GM18520 (cell line): ENCODE data around the gene KIAA0232.
A peak's percentile ranks its signal among the peaks of the same experiment; 100 is the strongest.

ENCODE experiments used
- ATAC-seq: cut with Tn5 transposase; IDR thresholded peaks from one replicate; pipeline ENCODE4 v1.9.1; 2021; ENCODE audit not compliant: unreplicated experiment

The KIAA0232 gene

GRCh38 chr4:6845027-6845426 is 62.5 kb downstream of the KIAA0232 start:
- no peak for ATAC-seq

DNA sequence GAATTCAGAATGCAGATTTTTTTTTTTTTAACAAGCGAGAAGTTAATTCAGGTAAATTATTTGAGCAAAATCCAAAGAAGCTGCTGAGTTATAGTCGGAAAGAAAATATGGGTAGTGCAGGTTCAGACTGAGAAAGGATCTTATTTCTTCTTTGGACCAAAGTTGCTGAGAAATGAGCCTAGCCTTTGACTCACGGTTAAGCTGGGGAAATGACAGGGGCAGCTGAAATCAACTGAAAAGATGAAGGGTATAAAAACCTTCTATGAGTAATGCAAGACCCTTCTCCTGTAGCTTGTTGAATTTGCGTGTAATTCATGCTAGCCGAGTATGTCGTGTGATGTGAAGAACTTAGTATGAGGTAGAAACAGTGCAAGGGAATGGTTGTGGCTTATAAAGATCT is 63.0 kb downstream of the KIAA0232 start:
- ATAC-seq, result no peak

DNA sequence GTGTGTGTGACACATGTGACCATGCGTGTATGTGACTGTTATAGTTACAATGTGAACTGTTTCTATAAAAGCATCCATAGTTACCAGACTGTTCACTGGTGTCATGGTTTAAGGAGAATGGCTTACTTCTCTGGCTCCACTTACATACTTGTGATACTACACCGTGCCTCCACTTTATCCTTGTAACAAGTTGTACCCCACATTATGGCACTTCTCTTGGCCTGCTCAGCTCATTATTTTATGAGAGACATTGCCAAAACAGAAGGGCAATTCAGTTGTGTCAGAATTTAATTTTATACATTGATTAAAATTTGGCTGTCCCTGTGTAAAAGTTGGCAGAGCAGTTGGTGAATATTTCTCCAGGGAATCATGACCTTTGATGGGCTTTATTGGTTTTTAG is 64.7 kb downstream of the KIAA0232 start:
- ATAC-seq, result no peak

GRCh38 chr4:6848717-6849305 is 66.3 kb downstream of the KIAA0232 start:
- no peak for ATAC-seq

GRCh38 chr4:6849691-6850090 is 67.2 kb downstream of the KIAA0232 start:
- no peak for ATAC-seq

DNA sequence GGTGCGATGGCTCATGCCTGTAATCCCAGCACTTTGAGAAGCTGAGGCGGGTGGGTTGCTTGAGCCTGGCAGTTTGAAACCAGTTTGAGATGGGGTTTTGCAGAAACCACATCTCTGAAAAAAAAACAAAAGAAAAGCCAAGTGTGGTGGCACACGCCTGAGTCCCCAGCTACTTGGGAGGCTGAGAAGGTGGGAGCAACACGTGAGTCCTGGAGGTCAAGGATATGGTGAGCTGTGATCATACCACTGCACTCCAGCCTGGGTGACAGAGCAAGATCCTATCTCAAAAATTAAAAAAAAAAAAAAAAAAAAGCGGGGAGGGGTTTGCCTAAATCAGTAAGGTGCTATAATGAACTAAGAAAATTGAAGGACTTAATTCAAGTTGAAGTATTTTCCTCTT is 68.9 kb downstream of the KIAA0232 start:
- no peak for ATAC-seq

DNA sequence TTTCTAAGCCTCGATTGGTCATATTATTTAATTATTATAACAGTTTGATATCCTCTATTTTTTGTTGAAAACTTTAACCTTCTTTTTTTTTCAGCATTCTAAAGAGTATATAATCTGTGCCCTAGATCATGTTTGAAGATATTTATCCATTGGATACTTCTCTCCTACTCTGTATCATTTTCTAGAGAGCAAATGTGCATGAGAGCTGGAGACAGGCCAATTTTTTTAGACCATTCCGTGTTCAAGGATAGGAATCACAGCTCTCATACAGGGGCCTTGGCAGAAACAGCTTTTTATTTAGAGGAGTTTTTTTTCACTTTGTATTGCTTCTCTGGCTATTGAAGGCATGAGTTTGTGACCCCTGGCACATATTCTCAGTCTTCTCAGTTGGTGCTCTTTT is 69.4 kb downstream of the KIAA0232 start:
- no peak for ATAC-seq

GRCh38 chr4:6852582-6852981 is 70.1 kb downstream of the KIAA0232 start:
- ATAC-seq, result no peak

GRCh38 chr4:6854098-6854744 is 71.7 kb downstream of the KIAA0232 start:
- ATAC-seq, result no peak

GRCh38 chr4:6855692-6856297 is 73.3 kb downstream of the KIAA0232 start:
- peak; percentile 98 for ATAC-seq

- ATAC-seq, result no peak
Observed at GRCh38 chr4:6856391-6856790, 73.9 kb downstream of the KIAA0232 start.

DNA sequence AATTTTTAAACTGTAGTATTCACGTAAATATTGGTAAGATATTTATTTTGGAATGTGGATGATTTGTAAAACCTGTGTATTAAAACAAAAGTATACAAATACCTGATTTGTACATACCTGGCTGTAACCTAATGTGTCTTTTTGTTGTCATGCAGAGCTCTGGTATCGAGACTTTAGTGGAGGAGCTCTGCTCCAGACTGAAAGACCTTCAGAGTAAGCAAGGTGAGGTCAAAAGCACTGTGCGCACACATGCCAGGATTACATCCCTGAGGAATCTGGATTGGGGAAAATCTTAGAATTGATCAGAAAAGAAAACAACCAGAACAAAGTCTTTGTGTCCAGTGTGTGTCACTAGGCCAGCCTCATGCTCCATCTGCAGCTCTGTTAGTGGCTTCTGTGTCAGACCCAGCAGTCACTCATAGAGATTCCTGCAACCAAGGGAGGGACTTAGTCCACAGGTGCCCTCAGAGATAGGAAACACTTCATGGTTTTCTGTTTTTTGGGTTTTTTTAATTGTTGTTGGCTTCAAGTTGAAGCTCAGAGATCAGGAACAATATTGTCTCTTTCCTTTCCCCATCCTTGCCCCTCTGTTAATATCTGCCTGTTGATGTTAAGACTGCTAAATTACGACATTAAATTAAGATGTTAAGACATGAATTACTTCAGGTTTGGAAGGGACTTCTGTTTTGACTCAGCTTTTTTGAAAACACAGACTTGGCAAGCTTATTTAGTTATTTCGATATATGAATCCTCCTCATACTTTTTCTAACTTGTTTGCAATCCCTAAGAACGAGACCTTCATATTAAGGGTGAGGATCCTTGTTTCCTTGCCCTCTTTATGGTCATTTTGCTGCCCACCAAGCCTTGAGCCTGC is 74.7 kb downstream of the KIAA0232 start:
- no peak for ATAC-seq

DNA sequence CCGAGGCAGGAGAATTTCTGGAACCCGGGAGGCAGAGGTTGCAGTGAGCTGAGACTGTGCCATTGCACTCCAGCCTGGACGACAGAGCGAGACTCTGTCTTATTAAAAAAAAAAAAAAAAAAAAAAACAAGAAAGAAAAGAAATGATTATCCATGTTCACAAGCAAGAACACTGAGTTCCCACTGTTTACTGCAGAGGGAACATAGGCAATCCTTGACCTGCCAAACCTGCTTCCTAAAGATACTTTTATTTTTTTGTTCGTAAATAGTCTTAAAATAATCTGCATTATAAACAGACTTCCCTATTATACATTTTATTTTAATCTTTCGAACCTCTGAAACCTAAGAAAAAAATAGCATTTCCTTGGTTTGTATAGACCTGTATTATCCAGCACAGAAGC is 76.5 kb downstream of the KIAA0232 start:
- ATAC-seq, result no peak

GRCh38 chr4:6859543-6859942 is 77.0 kb downstream of the KIAA0232 start:
- ATAC-seq, result no peak

DNA sequence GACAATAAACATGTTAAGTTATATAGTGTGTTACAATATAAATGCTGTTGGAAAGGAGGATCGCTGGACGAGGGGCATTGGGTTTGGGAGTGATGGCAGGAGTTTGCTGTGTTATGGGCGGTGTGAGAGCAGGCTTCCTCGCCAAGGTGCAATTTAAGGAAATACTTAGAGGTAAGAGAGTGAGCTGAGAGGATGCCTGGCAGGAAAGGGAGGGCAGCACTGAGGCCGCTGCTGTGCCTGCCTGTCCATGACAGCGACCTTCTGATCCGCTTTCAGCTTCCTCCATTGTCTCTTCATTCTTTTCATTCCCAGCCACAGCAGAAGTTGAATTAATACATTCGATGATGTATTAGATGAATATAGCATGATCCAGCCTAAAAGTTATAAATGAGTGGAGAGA is 85.9 kb downstream of the KIAA0232 start:
- ATAC-seq, result no peak

- no peak for ATAC-seq
Observed at GRCh38 chr4:6869944-6870343, 87.4 kb downstream of the KIAA0232 start.

- ATAC-seq, result no peak
Observed at GRCh38 chr4:6873291-6873690, 90.8 kb downstream of the KIAA0232 start.

GRCh38 chr4:6873792-6874461 is 91.4 kb downstream of the KIAA0232 start:
- ATAC-seq, result no peak

GRCh38 chr4:6874981-6875380 is 92.5 kb downstream of the KIAA0232 start:
- no peak for ATAC-seq

DNA sequence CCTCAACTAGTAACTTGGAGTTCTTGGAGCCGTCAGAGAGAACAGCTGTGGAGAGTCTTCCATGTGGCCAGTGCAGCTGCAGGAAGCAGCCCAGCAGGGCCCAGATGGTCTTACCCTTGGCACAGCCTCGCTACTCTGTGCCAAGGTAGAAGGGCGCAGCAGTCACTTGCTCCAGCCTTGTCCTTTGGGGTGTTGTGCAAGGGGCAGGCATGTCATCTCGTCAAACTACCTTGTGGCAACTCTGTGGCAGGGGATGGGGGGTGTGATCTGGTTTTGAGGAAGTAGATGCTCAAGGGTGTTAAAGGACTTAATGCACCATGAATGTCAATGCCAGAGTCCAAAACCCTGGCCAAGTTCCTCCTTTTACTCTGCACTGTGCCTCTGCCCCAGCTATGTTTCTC is 92.9 kb downstream of the KIAA0232 start:
- no peak for ATAC-seq

- ATAC-seq, result no peak
Observed at GRCh38 chr4:6876440-6876839, 93.9 kb downstream of the KIAA0232 start.
